Ammon's horn (tissue), 1 donor: ENCODE measurements around the gene MAPK8.

Experiments
- DNase-seq: peaks from one replicate; pipeline ENCODE4 v3.0.0-alpha.2; 2016; ENCODE audit warnings: low spot score

MAPK8 gene

GRCh38 chr10:48384699-48384982, 78.2 kb downstream of the MAPK8 start:
- no peak for DNase-seq

GRCh38 chr10:48389272-48389671, 82.8 kb downstream of the MAPK8 start:
- no peak for DNase-seq

- DNase-seq: no peak
These were observed 83.5 kb downstream of the MAPK8 start for GRCh38 chr10:48389846-48390557.

GRCh38 chr10:48390558-48390871, 84.0 kb downstream of the MAPK8 start:
- DNase-seq: no peak

GRCh38 chr10:48390933-48391845, 84.7 kb downstream of the MAPK8 start:
- DNase-seq: no peak

- DNase-seq: no peak
These were observed 85.5 kb downstream of the MAPK8 start for GRCh38 chr10:48391994-48392393.

- no peak for DNase-seq
These were observed 91.8 kb downstream of the MAPK8 start for GRCh38 chr10:48398261-48398660.

- DNase-seq: peak; percentile 13
These were observed 92.6 kb downstream of the MAPK8 start for GRCh38 chr10:48399056-48399541.

- no peak for DNase-seq
These were observed 93.1 kb downstream of the MAPK8 start for GRCh38 chr10:48399551-48399950.

GRCh38 chr10:48400129-48400849, 93.8 kb downstream of the MAPK8 start:
- DNase-seq: no peak

GRCh38 chr10:48400850-48401220, 94.4 kb downstream of the MAPK8 start:
- no peak for DNase-seq

GRCh38 chr10:48404646-48405045, 98.2 kb downstream of the MAPK8 start:
- DNase-seq: no peak

GRCh38 chr10:48406204-48406603, 99.7 kb downstream of the MAPK8 start:
- no peak for DNase-seq

GRCh38 chr10:48406658-48407057, 100.2 kb downstream of the MAPK8 start:
- DNase-seq: no peak

GRCh38 chr10:48410503-48410902, 104.0 kb downstream of the MAPK8 start:
- no peak for DNase-seq

- no peak for DNase-seq
These were observed 105.0 kb downstream of the MAPK8 start for GRCh38 chr10:48411510-48411909.

GRCh38 chr10:48412081-48412480, 105.6 kb downstream of the MAPK8 start:
- DNase-seq: no peak

- no peak for DNase-seq
These were observed 106.5 kb downstream of the MAPK8 start for GRCh38 chr10:48412933-48413332.

- no peak for DNase-seq
These were observed 107.7 kb downstream of the MAPK8 start for GRCh38 chr10:48414160-48414559.

GRCh38 chr10:48414778-48415177, 108.3 kb downstream of the MAPK8 start:
- no peak for DNase-seq

GRCh38 chr10:48416584-48417232, 110.2 kb downstream of the MAPK8 start:
- DNase-seq: no peak

GRCh38 chr10:48417374-48417773, 110.9 kb downstream of the MAPK8 start:
- DNase-seq: no peak
